Epithelial cell of esophagus (primary cell): Measurements from ENCODE around the gene TCTN2.

Experiments
- DNase-seq: peaks from one replicate; pipeline ENCODE4 v3.0.0; 2010; ENCODE audit warnings: low read depth
- H3K4me3 ChIP-seq: 2 replicates; pipeline ENCODE4 v1.5.1; 2011; ENCODE audit warnings: mild to moderate bottlenecking, low read length, control low read depth
- CTCF ChIP-seq: IDR thresholded peaks from 2 replicates; pipeline ENCODE4 v1.5.1; 2011; ENCODE audit warnings: low read depth, mild to moderate bottlenecking, low read length, control low read depth, inconsistent platforms; ENCODE audit not compliant: insufficient read depth; ENCODE audit errors: missing control alignments

Gene TCTN2

GRCh38 chr12:123748161-123748560 is 77.2 kb downstream of the TCTN2 start:
- DNase-seq: no peak
- H3K4me3 ChIP-seq: no peak overlapping the region
- no peak for TF ChIP-seq CTCF

- no peak overlapping the region for H3K4me3 ChIP-seq
- DNase-seq: peak; percentile 57
- no peak for TF ChIP-seq CTCF
Measured at GRCh38 chr12:123748661-123749060, 77.7 kb downstream of the TCTN2 start.

- no peak for TF ChIP-seq CTCF
- no peak for DNase-seq
- no peak overlapping the region for H3K4me3 ChIP-seq
Measured at GRCh38 chr12:123749355-123749754, 78.4 kb downstream of the TCTN2 start.

GRCh38 chr12:123750159-123750656 is 79.3 kb downstream of the TCTN2 start:
- no peak for DNase-seq
- H3K4me3 ChIP-seq: no peak overlapping the region
- TF ChIP-seq CTCF: no peak

- TF ChIP-seq CTCF: no peak
- H3K4me3 ChIP-seq: no peak overlapping the region
- DNase-seq: peak; percentile 15
Measured at GRCh38 chr12:123752046-123752445, 81.1 kb downstream of the TCTN2 start.

- DNase-seq: no peak
- H3K4me3 ChIP-seq: no peak overlapping the region
- TF ChIP-seq CTCF: no peak
Measured at GRCh38 chr12:123754041-123754772, 83.3 kb downstream of the TCTN2 start.

- TF ChIP-seq CTCF: no peak
- no peak overlapping the region for H3K4me3 ChIP-seq
- peak; percentile 43 for DNase-seq
Measured at GRCh38 chr12:123757561-123757960, 86.6 kb downstream of the TCTN2 start.
